Testis (tissue), 3 donors: Measurements from ENCODE around the gene CREB3L1. TPM values are rescaled to one million over a fixed set of nuclear protein-coding genes. Genes with fewer than 3 reads are reported as not detected.
A peak's percentile ranks its signal among the peaks of the same experiment; 100 is the strongest.

ENCODE experiments used
- DNase-seq: peaks from one replicate; pipeline ENCODE4 v3.0.0-alpha.2; 2019
- H3K27ac ChIP-seq, 2 donors: fragments of 200-600 bp; sonication (generic); one replicate each; pipeline ENCODE4 v1.5.1; 2019
- H3K27me3 ChIP-seq: fragments of 200-600 bp; sonication (generic); one replicate; pipeline ENCODE4 v1.5.1; 2019
- H3K36me3 ChIP-seq: fragments of 200-600 bp; sonication (generic); one replicate; pipeline ENCODE4 v1.5.1; 2017; ENCODE audit warnings: low read depth; ENCODE audit errors: missing control alignments
- H3K4me1 ChIP-seq: fragments of 200-600 bp; sonication (generic); one replicate; pipeline ENCODE4 v1.5.1; 2019
- H3K4me3 ChIP-seq, 2 donors: fragments of 200-600 bp; sonication (generic); one replicate each; pipeline ENCODE4 v1.5.1; 2017 to 2019
- H3K9me3 ChIP-seq: fragments of 200-600 bp; sonication (generic); one replicate; pipeline ENCODE4 v1.5.1; 2017
- CTCF ChIP-seq, 3 experiments: fragments of 450-650 bp in 2 of 3; fragments of 200-600 bp in 1 of 3; sonication (generic) in 1 of 3; IDR thresholded peaks; one replicate each; pipeline ENCODE4 v1.5.1; 2016 to 2019; ENCODE audit warnings: antibody characterized with exemption in 3 of 3, mild to moderate bottlenecking in 2 of 3, moderate library complexity in 1 of 3
- POLR2A ChIP-seq: fragments of 450-650 bp; IDR thresholded peaks from one replicate; pipeline ENCODE4 v1.6.1; 2017; ENCODE audit warnings: antibody characterized with exemption, mild to moderate bottlenecking, moderate library complexity
- WGBS, 2 donors: methylation state at CpG; one replicate each; pipeline ENCODE4 v1.1.5; 2018; 5-methylcytosine and 5-hydroxymethylcytosine counted together
- intact Hi-C: fragments of 100-400 bp; cut with DNase I; formaldehyde crosslinking; loops from one replicate; pipeline ENCODE4 v1.15.1; 2023; ENCODE audit warnings: low total_unique reads
- polyA plus RNA-seq: library from polyadenylated mRNA; stranded (reverse); fragments of 350-450 nt; fragmentation: Illumina TruSeq; extraction: RNeasy Lipid Tissue Mini Kit (QIAGEN cat#74804); gene quantifications from one replicate; pipeline ENCODE4 v1.2.3, GENCODE V29; 2014; ENCODE audit warnings: low read depth, low replicate concordance; ENCODE audit not compliant: insufficient read depth
- total RNA-seq, 2 donors: library from RNA; depleted of rRNA; stranded (reverse); fragments of >200 nt; gene quantifications; one replicate each; pipeline ENCODE4 v1.2.3, GENCODE V29; 2016

The CREB3L1 gene
- total and polyA plus RNA-seq, 3 donors from 2014 or later, result 5.2 to 19.2 (median 8.1) TPM

DNA sequence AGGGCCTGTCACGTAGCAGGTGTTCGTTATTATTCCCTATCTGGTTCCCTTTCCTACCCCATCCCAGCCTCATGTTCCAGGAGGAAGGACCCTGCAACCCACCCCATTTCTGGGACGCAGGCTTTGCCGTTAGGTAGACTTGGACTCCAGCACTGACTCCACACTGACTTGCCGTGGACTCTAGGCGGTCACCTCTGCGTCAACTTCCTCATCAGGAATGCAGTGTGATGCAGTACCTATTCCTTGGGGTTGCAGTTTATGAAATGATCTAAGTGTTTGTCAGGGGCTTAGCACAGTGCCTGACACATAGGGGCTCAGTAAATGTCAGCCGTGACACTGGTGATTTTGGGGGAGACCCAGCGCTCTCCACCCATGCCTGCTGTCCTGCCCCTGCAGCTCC, 86.6 kb downstream of the CREB3L1 start:
- TF ChIP-seq POLR2A (no peak), CTCF (IDR thresholded peaks at IDR 0.05) (no peak)
- H3K4me1 ChIP-seq, result peaks cover 25% of the 10 kb centered on the region
- H3K36me3 ChIP-seq, result no peaks in the 10 kb centered on the region
- no peak overlapping the region for H3K4me3 ChIP-seq
- no peak overlapping the region for H3K27ac ChIP-seq
- intact Hi-C loops, result no loop called here
- H3K27me3 ChIP-seq, result no peaks in the 10 kb centered on the region
- no peak for DNase-seq
- no peaks in the 10 kb centered on the region for H3K9me3 ChIP-seq
- WGBS, 2 donors, result 91 to 92% methylated on average over 7 to 9 of the region's 9 CpGs

DNA sequence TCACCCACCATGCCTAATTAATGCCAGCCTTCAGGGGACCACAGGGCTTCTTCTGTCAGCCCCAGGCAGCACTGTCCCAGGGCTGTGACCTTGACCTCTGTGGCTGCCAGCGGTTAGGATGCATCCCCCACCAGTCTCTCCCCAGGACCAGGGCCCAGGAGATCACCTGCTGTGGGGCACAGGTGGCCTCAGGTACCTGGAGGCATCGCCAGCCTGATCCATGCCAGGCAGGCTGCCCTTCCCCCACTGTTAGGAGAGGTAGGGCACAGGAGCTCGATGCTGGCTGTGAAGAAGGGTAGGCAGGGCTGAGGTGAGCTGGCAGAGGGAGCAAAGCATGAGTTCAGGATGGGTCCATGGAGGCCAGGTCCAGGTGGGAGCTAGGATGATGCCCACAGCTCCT, 87.3 kb downstream of the CREB3L1 start:
- no peak for DNase-seq
- Histone ChIP-seq H3K4me1 (peaks cover 25% of the 10 kb centered on the region), H3K27ac (no peak overlapping the region), H3K4me3 (no peak overlapping the region), H3K27me3 (no peaks in the 10 kb centered on the region), H3K9me3 (no peaks in the 10 kb centered on the region), H3K36me3 (no peaks in the 10 kb centered on the region)
- 64 to 88% methylated on average over 3 of the region's 3 CpGs for WGBS, 2 donors
- no peak for TF ChIP-seq CTCF (IDR thresholded peaks at IDR 0.05)
- no peak for TF ChIP-seq POLR2A
- intact Hi-C loops, result no loop called here

DNA sequence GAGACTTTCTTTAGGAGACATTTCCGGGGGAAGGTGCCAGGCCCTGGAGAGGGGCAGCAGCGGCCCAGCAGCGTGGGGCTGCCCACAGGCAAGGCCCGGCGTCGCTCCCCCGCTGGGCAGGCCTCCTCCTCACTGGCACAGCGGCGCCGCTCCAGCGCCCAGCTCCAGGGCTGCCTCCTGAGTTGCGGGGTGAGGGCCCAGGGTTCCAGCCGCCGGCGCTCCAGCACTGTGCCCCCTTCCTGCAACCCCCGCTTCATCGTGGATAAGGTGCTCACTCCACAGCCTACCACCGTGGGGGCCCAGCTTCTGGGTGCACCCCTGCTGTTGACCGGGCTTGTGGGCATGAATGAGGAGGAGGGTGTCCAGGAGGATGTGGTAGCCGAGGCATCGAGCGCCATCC, 88.8 kb downstream of the CREB3L1 start:
- no peaks in the 10 kb centered on the region for H3K9me3 ChIP-seq
- WGBS, 2 donors, result 84 to 92% methylated on average over 8 to 20 of the region's 22 CpGs
- no peaks in the 10 kb centered on the region for H3K27me3 ChIP-seq
- peaks cover 20% of the 10 kb centered on the region for H3K4me1 ChIP-seq
- no peak overlapping the region for H3K4me3 ChIP-seq
- DNase-seq, result no peak
- intact Hi-C loops, result no loop called here
- H3K27ac ChIP-seq, result no peak overlapping the region
- no peaks in the 10 kb centered on the region for H3K36me3 ChIP-seq
- TF ChIP-seq POLR2A (no peak), CTCF (IDR thresholded peaks at IDR 0.05) (no peak)

GRCh38 chr11:46366661-46367161, 89.2 kb downstream of the CREB3L1 start:
- H3K9me3 ChIP-seq, result no peaks in the 10 kb centered on the region
- 82 to 93% methylated on average over 10 to 14 of the region's 31 CpGs for WGBS, 2 donors
- H3K4me3 ChIP-seq, result peak overlapping the region in 1 of 2 donors; percentile 13
- H3K27me3 ChIP-seq, result no peaks in the 10 kb centered on the region
- TF ChIP-seq POLR2A (no peak), CTCF (IDR thresholded peaks at IDR 0.05) (no peak)
- DNase-seq, result no peak
- intact Hi-C loops, result no loop called here
- no peak overlapping the region for H3K27ac ChIP-seq
- no peaks in the 10 kb centered on the region for H3K36me3 ChIP-seq
- H3K4me1 ChIP-seq, result peaks cover 16% of the 10 kb centered on the region

DNA sequence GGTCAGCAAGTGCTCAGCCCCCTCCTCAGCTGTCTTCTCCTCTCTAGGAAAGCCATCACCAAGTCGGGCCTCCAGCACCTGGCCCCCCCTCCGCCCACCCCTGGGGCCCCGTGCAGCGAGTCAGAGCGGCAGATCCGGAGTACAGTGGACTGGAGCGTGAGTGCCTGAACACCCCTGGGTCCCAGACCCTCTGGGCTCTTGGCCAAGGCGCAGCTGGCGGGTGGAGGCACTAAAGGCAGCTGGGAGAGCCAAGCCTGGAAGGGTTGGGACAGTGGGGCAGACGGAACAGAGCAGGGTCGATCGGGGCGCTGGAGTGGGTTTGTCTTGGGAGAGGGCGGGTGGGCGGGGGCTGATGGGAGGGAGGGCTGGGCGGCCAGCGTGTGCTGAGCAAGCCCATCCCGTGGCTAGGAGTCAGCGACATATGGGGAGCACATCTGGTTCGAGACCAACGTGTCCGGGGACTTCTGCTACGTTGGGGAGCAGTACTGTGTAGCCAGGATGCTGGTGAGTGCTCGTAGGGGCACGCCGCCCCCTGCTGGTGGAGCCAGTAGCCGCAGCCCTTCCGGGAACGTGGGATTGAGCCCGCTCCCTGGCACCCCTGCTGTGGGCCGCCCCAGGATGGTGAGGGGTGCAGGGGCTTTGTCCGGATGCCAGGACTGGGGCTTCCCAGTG, 89.9 kb downstream of the CREB3L1 start:
- H3K4me1 ChIP-seq, result peaks cover 11% of the 10 kb centered on the region
- DNase-seq, result peak; percentile 77
- H3K27me3 ChIP-seq, result no peaks in the 10 kb centered on the region
- intact Hi-C loops, result no loop called here
- TF ChIP-seq CTCF (IDR thresholded peaks at IDR 0.05) (peak; percentile 80 to 95 (median 83)), POLR2A (no peak)
- no peak overlapping the region for H3K27ac ChIP-seq
- peak overlapping the region in 1 of 2 donors; percentile 13 for H3K4me3 ChIP-seq
- 29% methylated on average over 26 of the region's 32 CpGs; no CpG with 5 or more reads in 1 of the 2 donors for WGBS, 2 donors
- H3K9me3 ChIP-seq, result no peaks in the 10 kb centered on the region
- no peaks in the 10 kb centered on the region for H3K36me3 ChIP-seq
